ENCODE results near the gene CTSE.

CTSE gene

GRCh38 chr1:205989786-205990185, 33.9 kb downstream of the CTSE start:
- no peak for DNase-seq

- DNase-seq: no peak
Measured at GRCh38 chr1:205988585-205988995, 35.1 kb downstream of the CTSE start.

GRCh38 chr1:205986861-205987260, 36.8 kb downstream of the CTSE start:
- no peak for DNase-seq

- no peak for DNase-seq
Measured at GRCh38 chr1:205986292-205986691, 37.4 kb downstream of the CTSE start.

- DNase-seq: no peak
Measured at GRCh38 chr1:205985330-205986005, 38.2 kb downstream of the CTSE start.

- peak; percentile 6 for DNase-seq
Measured at GRCh38 chr1:205983925-205984725, 39.6 kb downstream of the CTSE start.

GRCh38 chr1:205981257-205981656, 42.4 kb downstream of the CTSE start:
- no peak for DNase-seq

- DNase-seq: no peak
Measured at GRCh38 chr1:205980237-205980870, 43.3 kb downstream of the CTSE start.

GRCh38 chr1:205979301-205979700, 44.4 kb downstream of the CTSE start:
- no peak for DNase-seq

GRCh38 chr1:205978676-205979075, 45.0 kb downstream of the CTSE start:
- DNase-seq: no peak

GRCh38 chr1:205977402-205978014, 46.2 kb downstream of the CTSE start:
- DNase-seq: peak; percentile 76

GRCh38 chr1:205976708-205977401, 46.8 kb downstream of the CTSE start:
- DNase-seq: no peak

- no peak for DNase-seq
Measured at GRCh38 chr1:205976036-205976435, 47.7 kb downstream of the CTSE start.

- no peak for DNase-seq
Measured at GRCh38 chr1:205975387-205975998, 48.2 kb downstream of the CTSE start.

GRCh38 chr1:205974712-205975111, 49.0 kb downstream of the CTSE start:
- no peak for DNase-seq

GRCh38 chr1:205973377-205974232, 50.1 kb downstream of the CTSE start:
- no peak for DNase-seq

- DNase-seq: no peak
Measured at GRCh38 chr1:205972491-205973168, 51.1 kb downstream of the CTSE start.

- DNase-seq: no peak
Measured at GRCh38 chr1:205972081-205972480, 51.6 kb downstream of the CTSE start.

GRCh38 chr1:205971082-205971481, 52.6 kb downstream of the CTSE start:
- DNase-seq: no peak

GRCh38 chr1:205970486-205970885, 53.2 kb downstream of the CTSE start:
- no peak for DNase-seq

GRCh38 chr1:205969229-205969628, 54.5 kb downstream of the CTSE start:
- no peak for DNase-seq
